ENCODE data around the gene THSD4. TPM values are rescaled to one million over a fixed set of nuclear protein-coding genes. Genes with fewer than 3 reads are reported as not detected.
A peak's percentile ranks its signal among the peaks of the same experiment; 100 is the strongest.
"Not testable (repeated sequence)": the region's sequence is repeated elsewhere in the genome, so short reads cannot be mapped to it uniquely, and the experiment has no call there.

THSD4 gene
- polyA plus RNA-seq, 3 donors, result 29.8 to 31.9 (median 30.7) TPM

DNA sequence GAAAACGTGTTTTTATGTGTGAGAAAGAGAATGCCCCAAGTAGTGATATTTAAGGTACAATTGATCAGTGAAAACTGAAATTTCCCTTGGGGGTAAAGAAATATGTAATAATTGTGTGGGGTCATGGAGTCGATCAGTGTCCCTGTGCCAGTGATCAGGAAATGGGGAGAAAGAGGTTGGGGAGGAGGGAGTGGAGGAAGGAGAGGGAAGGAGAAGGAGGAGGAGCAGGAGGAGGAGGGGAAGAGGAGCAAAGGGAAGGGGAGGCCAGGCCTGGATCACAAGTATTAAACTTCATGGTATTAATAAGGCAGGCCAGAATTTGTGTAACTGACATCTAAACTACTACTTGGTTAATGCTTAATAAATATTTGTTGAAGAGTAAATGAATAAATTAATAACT, 30.4 kb downstream of the THSD4 start:
- no peak for DNase-seq

DNA sequence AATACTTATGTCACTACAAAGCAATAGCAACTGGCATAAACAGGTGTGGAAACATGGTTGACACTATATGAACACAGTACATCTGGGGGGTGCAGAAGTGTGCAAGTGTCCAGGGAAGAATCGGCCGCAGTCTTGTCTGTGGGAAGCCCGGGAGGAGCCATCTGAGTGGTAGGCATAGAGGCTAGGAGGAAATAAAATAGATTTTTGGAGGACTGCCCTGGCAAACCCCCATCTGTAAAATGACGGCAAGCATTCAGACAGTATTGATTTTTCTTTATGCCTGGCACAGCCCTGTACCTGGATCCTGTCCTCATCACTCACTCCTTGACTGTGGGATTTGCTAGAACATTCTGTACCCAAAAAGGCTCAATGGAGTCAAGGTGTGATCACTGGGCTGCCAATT, 31.3 kb downstream of the THSD4 start:
- DNase-seq, result no peak

DNA sequence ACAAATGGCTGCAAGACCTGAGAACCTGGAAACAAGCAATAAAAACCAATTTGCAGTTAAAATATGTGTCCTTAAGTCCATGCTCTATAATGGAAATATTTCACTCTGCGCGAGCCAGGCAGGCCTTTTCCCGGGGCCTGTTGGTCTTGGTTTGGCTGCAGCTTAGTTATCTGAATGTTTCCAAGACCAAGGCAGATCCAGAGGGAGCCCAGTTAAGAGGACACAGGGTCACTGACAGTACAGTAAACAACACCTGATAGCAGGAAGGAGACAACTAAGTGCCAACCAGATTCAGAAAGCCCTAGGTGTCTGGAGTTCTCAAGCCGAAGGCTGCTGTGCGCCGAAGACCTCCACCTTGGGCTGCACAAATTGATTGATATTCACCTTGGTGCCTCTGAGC, 32.8 kb downstream of the THSD4 start:
- DNase-seq, result no peak

DNA sequence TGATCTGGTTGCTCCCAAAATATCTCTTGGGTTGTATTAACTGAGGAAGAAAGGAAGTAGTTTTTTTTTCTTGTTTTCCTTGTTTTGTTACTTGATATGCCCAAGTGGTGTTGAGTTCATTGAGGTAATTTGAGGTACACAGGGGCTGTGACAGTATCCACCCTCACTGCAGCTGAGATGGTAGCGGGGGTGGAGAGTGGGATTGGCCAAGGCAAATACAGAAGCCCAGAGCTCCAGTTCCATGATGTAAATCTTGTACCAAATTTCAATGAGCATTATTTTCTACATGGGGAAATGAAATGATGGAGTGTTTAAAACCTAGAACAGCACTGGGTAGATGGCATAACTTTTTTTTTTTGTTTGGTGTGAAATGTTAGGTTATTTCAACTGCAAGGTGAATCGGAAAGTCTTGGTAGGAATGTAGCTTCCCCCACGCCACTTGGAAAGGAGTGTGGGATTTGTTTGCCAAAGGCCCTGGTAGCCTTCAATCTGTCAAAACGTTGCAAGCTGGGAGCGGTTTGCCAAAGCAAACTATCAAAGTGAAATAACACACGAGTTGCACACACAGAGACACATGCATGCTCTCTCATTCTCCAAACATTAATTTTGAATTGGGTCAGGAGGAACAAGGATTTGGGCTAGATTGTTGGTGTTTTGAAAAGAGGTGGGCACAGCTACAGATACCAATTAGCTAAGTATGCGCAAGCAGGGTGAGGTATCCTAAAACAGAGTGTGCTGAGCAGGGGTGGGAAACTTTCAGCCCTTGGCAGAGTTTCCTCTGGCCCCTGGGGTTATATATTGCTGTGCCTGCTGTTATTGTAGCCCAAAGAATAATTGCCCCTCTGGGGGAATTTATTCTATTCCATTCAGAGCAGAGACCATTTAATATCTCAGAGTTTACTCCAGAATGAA, 34.6 kb downstream of the THSD4 start:
- DNase-seq, result peak; percentile 46

DNA sequence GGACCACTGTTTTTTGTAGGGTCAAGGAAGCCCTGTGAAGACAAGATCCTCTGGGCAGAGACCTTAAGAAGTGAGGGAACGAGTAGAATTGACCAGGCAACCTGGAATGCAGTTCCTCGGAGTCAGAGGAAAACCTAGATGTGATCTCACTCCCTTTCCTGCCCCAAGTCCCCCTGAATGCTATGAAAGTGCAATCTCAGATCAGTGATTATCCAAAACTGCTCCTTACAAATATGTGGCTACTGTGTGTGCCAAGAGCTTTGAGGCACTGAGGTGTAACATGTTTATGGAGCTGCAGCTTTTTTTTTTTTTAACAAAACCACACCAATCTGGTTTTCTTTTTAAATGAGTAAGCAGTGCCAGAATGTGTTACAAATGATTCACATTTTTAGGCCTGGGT, 35.8 kb downstream of the THSD4 start:
- peak; percentile 24 for DNase-seq

DNA sequence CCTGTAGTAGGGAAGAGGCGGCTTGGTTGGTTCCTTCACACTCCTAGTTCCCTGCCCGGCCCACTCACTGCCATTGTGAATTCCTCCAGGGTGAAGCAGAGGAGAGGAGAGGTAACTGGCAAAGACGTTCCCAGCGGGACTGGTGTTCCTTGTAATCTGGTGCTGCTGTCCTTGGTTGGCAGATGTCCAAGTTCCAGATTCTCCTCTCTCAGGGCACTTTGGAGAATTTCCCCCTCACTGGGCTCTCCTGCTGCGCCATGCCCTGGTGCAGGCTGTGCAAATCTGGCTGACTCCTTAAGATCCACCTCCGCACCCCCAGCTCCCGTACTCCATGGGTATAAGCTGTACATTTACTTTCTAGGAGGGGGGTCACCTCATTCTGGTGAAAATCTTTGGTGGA, 37.3 kb downstream of the THSD4 start:
- DNase-seq, result no peak

DNA sequence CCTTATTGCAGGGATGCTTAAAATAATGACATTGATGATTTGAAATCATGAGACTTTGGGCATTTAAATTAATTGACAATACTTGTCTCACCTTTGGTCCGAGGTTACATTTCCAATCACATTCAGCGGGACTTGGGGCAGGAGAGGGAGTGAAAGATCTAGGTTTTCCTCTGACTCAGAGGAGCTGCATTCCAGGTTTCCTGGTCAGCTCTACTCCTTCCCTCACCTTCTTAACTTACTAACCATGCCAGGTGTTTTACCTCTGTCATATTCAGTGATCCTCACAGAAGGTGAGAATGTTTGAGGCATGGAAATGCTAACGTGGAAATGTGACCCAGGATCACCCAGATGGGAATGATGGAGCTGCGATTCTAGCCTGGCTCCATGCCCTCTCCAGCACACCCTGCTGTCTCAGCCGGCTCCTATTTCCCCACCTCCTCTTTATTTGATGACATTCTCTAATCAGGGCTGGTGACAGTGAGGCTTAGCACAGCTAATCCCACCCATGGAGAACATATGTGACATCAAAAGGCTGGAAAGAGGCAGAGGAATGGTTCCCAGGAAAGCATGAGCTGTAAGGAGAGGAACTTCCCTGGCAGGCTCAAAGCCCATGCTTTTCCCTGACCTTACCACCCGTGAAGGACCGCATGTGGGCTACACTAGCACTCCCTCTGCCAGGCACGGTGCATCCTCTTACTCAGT, 38.7 kb downstream of the THSD4 start:
- DNase-seq, result no peak

DNA sequence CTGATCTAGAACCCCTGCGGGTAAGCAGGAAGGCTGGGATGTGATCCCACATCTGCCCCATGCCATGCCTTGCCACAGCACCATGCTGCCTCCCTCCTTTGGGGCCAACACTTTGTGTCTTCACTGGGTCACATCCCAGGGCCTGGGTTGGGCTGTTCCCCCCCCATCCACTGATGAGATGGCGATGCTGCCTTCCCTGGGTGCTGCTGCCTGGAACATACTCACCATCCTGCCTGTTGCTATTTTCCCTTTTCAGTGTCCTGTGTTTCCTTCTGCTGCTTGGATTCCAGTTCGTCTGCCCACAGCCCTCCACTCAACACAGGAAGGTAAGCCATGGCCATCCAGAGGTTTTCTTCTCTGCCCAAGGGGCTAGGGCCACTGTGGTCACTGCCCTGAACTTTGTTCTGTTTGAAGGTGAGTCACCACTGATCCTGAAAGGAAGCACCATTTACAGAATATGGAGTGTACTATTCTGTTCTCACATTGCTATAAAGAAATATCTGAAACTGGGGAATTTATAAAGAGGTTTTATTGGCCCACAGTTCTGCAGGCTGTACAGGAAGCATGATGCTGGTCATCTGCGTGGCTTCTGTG, 39.4 kb downstream of the THSD4 start:
- no peak for DNase-seq

DNA sequence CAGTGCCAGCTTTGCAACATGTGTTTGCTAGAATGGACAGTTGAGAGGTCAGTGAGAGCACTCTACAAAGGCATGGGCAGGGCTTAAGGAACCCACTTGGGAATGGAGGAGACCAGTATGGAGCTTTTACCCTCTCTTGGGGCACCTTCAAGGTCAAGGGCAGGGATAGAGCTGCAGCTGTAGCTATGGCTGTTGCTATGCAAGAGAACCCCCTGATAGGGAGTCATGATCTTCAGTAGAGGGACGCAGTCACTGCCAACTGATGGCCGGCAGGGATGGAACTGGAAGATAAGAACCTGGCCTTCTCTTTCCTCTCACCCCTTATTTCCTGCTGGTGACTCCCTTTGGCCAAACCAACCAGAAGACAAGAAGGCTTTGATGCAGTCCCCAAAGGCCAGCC, 40.3 kb downstream of the THSD4 start:
- no peak for DNase-seq

DNA sequence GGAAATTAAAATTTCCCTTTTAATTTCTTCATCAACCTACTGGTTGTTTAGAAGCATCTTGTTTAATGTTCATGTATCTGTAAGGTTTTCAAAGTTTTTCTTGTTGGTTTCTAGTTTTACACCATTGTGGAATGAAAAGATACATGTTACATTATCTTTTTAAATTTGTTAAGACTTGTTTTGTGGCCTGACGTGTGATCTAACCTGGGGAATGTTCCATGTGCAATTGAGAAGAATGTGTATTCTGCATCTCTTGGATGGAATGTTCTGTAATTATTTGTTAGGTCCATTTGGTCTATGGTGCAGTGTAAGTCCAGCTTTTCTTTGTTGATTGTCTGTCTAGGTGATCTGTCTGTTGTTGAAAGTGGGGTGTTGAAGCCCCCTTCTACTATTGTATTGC, 45.7 kb downstream of the THSD4 start:
- no peak for DNase-seq

DNA sequence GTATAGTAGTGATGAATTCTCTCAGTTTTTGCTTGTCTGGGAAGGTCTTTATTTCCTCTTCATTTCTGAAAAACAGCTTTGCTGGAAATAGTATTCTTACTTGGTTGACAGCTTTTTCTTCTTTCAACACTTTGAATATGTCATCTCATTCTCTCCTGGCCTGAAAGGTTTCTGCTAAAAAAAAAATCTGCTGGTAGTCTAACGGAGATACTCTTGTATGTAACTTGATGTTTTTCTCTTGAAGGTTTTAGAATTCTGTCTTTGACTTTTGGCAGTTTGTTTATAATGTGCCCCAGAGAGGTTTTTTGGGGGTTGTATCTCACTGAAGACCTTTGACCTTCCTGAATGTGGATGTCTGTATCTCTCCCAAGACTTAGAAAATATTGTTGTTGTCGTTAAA, 47.0 kb downstream of the THSD4 start:
- no peak for DNase-seq

DNA sequence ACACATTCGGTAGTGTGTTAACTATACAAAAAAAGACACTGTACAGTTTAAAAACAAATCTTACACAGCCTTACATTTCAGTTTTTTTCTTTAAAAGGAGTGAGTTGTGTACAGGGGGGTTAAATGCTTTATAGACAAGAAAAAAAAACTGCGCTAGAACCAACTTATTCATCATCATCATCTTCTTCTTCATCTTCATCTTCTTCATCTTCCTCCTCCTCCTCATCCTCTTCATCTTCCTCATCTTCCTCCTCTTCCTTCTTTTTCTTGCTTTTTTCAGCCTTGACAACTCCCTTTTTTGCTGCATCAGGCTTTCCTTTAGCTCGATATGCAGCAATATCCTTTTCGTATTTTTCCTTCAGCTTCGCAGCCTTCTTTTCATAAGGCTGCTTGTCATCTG, 49.3 kb downstream of the THSD4 start:
- not testable (repeated sequence) for DNase-seq

DNA sequence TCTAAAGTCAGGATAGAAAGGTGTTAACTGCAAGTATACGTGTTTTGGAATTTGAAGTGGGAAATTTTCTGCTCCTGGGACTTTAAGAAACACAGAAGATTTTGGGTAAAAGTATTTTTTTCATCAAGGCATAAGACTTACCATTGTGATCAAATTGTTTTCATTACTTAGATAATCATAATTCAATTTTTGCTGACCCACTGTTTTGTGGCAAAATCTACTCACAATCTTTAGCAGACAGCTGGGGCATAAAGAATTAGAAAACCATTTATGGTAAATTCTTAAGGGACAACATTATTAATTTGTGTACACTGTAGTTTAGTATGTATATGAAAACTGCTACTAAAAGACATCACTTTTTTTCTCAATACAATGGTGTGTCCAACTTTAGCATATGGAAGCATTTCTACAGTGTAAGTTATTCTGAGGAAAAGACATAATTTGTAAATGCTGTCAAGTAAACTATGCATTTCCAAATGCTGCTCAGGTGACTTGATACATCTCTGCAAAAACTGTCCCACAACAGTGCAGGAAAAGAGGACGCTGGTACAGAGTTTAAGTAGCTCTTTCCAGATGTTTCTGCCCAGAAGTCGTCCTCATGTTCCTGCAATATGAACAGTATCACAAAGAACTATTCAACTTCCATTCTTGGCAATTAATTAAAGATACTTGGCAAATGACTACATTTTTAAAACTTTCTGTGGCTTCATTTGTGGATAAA, 52.3 kb downstream of the THSD4 start:
- no peak for DNase-seq

DNA sequence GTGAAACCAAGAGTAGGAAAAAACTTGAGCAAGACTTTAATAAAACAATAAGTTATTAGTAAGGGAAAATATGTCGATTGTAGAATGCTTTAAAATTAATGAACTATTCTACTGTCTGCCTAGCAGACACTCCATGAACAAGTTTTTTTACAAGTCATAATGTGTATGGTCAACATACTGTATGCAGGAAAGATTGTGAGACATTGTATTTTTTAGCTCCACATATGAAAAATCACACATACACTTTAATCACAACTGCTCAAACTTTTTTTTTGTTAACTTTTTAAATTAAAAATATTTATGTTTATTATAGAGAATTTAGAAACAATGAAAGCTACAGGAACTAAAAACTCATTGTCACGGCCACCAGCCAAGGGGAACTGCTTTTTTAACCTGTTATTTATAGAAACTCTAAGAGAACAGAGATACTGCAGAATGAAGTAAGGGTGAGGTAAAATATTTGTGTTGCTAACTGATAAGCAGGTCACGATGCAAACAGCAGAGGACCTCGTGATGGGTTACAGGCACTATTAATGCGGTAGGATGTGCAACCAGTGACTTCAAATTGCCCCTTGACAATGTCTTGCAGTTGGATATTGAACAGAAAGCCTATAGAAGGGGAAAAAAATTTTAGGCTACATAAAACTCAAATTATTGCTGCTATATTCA, 53.0 kb downstream of the THSD4 start:
- DNase-seq, result no peak

DNA sequence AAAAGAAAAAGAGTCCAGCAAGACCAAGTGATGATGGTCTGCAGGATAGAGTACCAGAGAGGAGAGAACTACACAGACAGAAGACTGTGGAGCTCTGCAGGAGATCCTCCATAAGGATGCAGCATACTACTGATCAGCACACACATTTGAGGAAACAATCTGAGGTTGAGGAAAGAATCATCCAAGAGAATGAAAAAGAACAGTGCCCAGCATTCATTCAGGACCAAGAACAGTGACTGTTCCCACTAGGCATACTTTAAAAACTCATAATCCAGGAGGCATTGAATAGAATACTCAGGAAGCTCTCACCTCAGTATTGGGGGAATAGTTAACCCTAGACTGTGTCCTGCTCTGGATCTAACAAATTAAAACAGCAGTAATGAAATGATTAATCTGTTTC, 54.9 kb downstream of the THSD4 start:
- no peak for DNase-seq

DNA sequence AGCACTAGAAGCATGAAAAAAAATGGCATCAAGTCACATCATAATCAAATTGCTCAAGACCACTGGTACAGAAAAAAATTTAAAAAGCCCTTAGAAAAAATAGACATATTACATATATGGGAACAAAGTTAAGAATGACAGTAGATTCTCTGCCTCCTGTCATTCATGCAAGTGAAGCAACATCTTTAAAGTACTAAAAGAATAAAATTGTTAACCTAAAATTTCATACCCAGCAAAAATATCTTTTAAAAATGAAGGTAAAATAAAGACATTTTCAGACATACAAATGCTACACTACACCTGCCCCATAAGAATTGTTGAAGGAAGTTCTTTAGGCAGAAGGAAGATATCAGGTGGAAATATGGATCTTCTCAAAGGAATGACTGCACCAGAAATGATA, 55.9 kb downstream of the THSD4 start:
- DNase-seq, result no peak

DNA sequence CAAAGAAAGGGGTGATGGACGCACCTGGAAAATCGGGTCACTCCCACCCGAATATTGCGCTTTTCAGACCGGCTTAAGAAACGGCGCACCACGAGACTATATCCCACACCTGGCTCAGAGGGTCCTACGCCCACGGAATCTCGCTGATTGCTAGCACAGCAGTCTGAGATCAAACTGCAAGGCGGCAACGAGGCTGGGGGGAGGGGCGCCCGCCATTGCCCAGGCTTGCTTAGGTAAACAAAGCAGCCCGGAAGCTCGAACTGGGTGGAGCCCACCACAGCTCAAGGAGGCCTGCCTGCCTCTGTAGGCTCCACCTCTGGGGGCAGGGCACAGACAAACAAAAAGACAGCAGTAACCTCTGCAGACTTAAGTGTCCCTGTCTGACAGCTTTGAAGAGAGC, 59.1 kb downstream of the THSD4 start:
- not testable (repeated sequence) for DNase-seq

DNA sequence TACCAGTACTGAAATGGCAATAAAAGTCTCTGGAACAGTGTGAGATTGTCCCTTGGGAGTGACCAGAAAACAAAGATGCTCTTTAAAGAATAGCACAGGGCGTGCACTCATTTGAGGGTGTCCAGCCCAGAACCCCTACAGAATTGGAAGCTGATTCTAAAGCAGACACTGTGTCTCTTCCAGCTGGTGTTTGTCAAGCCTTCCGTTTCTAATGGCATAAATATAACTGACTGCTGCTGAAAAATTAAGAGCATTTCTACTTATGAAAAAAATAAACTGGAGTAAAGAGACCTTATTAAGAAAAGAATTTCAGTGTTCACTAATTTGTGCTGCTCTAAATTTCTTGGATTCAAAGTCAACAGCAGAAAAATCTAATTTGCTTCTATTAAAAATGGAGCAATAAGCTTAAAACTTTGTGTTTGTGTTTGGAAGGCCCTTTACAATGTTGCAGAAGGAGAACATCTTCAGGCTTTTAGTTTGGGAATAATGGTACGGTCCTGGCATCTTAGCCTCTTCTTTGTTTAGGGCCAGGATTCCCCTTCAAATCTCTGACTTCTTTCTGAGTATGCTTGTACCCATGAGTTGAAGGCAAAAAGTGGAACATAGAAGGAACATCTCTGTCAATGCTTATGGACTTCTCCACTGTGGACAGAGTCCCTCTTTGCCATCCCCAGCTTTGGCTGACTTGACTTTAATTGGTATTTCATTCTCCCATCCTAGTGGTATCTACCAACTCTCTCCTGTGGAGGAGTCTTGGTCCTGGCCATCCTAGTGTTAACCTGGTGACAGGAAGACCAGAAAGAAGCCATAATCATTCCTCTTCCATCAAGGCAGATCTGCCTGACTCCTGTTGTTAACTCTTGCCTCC, 65.9 kb downstream of the THSD4 start:
- DNase-seq, result peak; percentile 42

DNA sequence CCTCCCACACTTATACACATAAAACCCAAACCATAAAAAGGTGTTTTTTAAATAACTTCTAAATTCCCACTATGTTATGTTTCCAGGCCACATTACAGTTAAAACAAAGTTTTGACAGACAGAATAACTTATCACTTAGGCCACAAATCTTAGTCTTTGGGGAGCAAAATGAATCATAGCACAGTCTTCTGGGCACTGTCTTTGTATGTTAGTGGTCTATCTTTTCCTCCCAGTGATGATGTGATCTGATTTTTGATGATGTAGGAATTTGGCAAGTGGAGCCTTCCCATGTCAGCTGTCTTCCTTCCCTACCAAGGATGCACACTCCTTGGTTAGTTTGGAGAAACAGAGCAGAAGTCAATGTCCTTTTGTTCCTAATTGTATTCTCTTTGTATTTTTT, 67.3 kb downstream of the THSD4 start:
- DNase-seq, result no peak

DNA sequence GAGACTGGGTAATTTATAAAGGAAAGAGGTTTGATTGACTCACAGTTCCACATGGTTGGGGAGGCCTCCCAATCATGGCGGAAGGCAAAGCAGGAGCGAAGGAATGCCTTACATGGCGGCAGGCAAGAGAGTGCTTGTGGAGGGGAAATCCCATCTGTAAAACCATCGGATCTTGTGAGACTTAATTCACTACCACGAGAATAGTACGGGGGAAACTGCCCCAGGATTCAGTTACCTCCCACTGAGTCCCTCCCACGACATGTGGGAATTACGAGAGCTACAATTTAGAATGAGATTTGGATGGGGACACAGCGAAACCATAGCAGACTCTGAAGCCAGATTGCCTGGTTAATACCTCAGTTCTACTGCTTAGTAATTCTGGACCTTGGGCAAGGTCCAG, 67.8 kb downstream of the THSD4 start:
- no peak for DNase-seq

DNA sequence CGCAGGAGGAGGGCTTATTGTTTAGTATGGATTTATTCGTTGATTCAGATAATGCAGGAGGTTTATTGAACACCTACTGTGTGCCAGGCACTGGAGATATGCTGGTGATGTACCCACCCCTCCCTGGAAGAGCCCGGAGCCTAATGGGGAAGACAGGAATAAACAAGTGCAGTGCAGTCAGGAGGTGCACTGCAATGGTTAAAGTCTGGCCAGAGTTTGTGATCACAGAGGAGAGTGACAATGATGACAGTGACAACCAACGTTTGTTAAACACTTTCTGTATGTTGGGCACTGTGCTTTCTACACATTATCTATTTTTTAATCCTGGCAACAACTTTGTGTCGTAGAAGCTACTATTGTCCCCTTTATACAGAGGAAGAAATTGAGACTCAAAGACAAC, 70.4 kb downstream of the THSD4 start:
- DNase-seq, result no peak
